ENCODE measurements around the gene KIAA0513.

DNA sequence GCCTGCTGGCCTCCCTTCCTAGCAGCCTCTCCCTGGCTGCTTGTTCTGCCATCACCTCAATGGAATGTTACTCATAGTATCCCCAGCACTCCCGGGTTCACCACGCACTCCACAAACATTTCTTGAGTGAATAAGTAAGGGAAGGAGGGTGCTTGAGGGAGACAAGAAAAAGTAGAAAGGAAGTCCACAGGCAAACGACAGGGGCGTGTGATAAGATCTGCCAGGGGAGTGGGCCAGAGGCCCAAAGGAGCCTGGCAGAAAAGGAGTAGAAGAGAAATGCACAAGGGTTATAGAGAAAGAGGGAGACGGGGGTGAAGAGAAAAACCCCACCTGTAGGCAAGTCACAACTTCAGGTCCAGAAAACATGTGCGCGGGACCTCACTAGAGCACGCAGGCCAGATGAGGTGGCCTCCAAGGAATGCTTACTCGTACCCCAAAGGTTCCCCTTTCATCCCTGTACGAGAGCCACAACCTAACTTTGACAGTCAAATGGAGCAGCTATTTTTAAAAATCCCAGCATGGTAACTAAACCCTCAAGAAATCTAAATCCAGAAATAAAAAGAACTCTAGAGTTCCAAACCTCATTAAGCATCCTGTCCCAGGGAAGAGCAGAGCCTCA is 22.9 kb upstream of the KIAA0513 start:
- TF ChIP-seq, protein P1, sequence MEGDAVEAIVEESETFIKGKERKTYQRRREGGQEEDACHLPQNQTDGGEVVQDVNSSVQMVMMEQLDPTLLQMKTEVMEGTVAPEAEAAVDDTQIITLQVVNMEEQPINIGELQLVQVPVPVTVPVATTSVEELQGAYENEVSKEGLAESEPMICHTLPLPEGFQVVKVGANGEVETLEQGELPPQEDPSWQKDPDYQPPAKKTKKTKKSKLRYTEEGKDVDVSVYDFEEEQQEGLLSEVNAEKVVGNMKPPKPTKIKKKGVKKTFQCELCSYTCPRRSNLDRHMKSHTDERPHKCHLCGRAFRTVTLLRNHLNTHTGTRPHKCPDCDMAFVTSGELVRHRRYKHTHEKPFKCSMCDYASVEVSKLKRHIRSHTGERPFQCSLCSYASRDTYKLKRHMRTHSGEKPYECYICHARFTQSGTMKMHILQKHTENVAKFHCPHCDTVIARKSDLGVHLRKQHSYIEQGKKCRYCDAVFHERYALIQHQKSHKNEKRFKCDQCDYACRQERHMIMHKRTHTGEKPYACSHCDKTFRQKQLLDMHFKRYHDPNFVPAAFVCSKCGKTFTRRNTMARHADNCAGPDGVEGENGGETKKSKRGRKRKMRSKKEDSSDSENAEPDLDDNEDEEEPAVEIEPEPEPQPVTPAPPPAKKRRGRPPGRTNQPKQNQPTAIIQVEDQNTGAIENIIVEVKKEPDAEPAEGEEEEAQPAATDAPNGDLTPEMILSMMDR (optimal IDR thresholded peaks at IDR 0.05 in 1 of 3, IDR thresholded peaks at IDR 0.05 in 1 of 3, conservative IDR thresholded peaks at IDR 0.05 in 1 of 3; ENCODE audit: extremely low read depth in 1 of 3, insufficient read depth in 2 of 3, low read length in 3 of 3): no peak
- TF ChIP-seq EZH2 (IDR thresholded peaks at IDR 0.05; ENCODE audit: low read length): no peak
